Stimulated activated CD4-positive, alpha-beta T cell treated with anti-CD3 and anti-CD28 coated beads, TNF-alpha, amount 100 ng/mL, for 4 hours (primary cell): ENCODE measurements around the gene COL24A1.
"Not testable (repeated sequence)": the region's sequence is repeated elsewhere in the genome, so short reads cannot be mapped to it uniquely, and the experiment has no call there.

Experiments
- DNase-seq, 3 experiments: peaks; one replicate each; pipeline ENCODE4 v3.0.0-alpha.2; 2020; ENCODE audit warnings: low read depth in 3 of 3

COL24A1 gene

GRCh38 chr1:85984636-85985035, 171.9 kb downstream of the COL24A1 start:
- DNase-seq, result no peak

GRCh38 chr1:85983316-85983715, 173.3 kb downstream of the COL24A1 start:
- DNase-seq, result no peak

- DNase-seq, result no peak
Measured at GRCh38 chr1:85976516-85977205, 179.9 kb downstream of the COL24A1 start.

- no peak for DNase-seq
Measured at GRCh38 chr1:85975912-85976371, 180.6 kb downstream of the COL24A1 start.

GRCh38 chr1:85962457-85962856, 194.1 kb downstream of the COL24A1 start:
- DNase-seq, result no peak

- DNase-seq, result no peak
Measured at GRCh38 chr1:85957760-85958159, 198.8 kb downstream of the COL24A1 start.

- DNase-seq, result not testable (repeated sequence)
Measured at GRCh38 chr1:85955218-85955617, 201.4 kb downstream of the COL24A1 start.

GRCh38 chr1:85952460-85952859, 204.1 kb downstream of the COL24A1 start:
- DNase-seq, result no peak

GRCh38 chr1:85947186-85947585, 209.4 kb downstream of the COL24A1 start:
- no peak for DNase-seq

GRCh38 chr1:85943945-85944344, 212.6 kb downstream of the COL24A1 start:
- no peak for DNase-seq

GRCh38 chr1:85943526-85943925, 213.0 kb downstream of the COL24A1 start:
- DNase-seq, result no peak

- no peak for DNase-seq
Measured at GRCh38 chr1:85940656-85941306, 215.8 kb downstream of the COL24A1 start.

GRCh38 chr1:85938829-85939228, 217.7 kb downstream of the COL24A1 start:
- no peak for DNase-seq

- DNase-seq, result no peak
Measured at GRCh38 chr1:85936470-85936869, 220.1 kb downstream of the COL24A1 start.

- no peak for DNase-seq
Measured at GRCh38 chr1:85936057-85936456, 220.5 kb downstream of the COL24A1 start.

GRCh38 chr1:85935234-85935633, 221.3 kb downstream of the COL24A1 start:
- DNase-seq, result no peak

- DNase-seq, result no peak
Measured at GRCh38 chr1:85934516-85934915, 222.1 kb downstream of the COL24A1 start.

- no peak for DNase-seq
Measured at GRCh38 chr1:85933961-85934360, 222.6 kb downstream of the COL24A1 start.

- no peak for DNase-seq
Measured at GRCh38 chr1:85911742-85912141, 244.8 kb downstream of the COL24A1 start.

- no peak for DNase-seq
Measured at GRCh38 chr1:85900921-85901320, 255.7 kb downstream of the COL24A1 start.

- DNase-seq, result no peak
Measured at GRCh38 chr1:85898861-85899260, 257.7 kb downstream of the COL24A1 start.

- no peak for DNase-seq
Measured at GRCh38 chr1:85894651-85895050, 261.9 kb downstream of the COL24A1 start.

- DNase-seq, result no peak
Measured at GRCh38 chr1:85892366-85892765, 264.2 kb downstream of the COL24A1 start.
